HG03432 (cell line): ENCODE data around the gene NEK4.

ENCODE experiments used
- ATAC-seq: cut with Tn5 transposase; IDR thresholded peaks from one replicate; pipeline ENCODE4 v1.9.1; 2021; ENCODE audit warnings: mild to moderate bottlenecking, moderate library complexity; ENCODE audit not compliant: unreplicated experiment

Gene NEK4

GRCh38 chr3:52705438-52705687 is 65.4 kb downstream of the NEK4 start:
- ATAC-seq: no peak

- ATAC-seq: peak; percentile 1
Observed at GRCh38 chr3:52704611-52705437, 65.9 kb downstream of the NEK4 start.

GRCh38 chr3:52703341-52703740 is 67.4 kb downstream of the NEK4 start:
- ATAC-seq: no peak

- ATAC-seq: no peak
Observed at GRCh38 chr3:52697632-52697965, 73.1 kb downstream of the NEK4 start.

GRCh38 chr3:52696830-52697631 is 73.7 kb downstream of the NEK4 start:
- no peak for ATAC-seq

- ATAC-seq: no peak
Observed at GRCh38 chr3:52695798-52696671, 74.7 kb downstream of the NEK4 start.

GRCh38 chr3:52694528-52695189 is 76.1 kb downstream of the NEK4 start:
- no peak for ATAC-seq

GRCh38 chr3:52693071-52693470 is 77.7 kb downstream of the NEK4 start:
- ATAC-seq: no peak

- no peak for ATAC-seq
Observed at GRCh38 chr3:52690560-52690959, 80.2 kb downstream of the NEK4 start.

GRCh38 chr3:52689151-52689550 is 81.6 kb downstream of the NEK4 start:
- no peak for ATAC-seq

- ATAC-seq: no peak
Observed at GRCh38 chr3:52688266-52688665, 82.5 kb downstream of the NEK4 start.

- ATAC-seq: peak; percentile 82
Observed at GRCh38 chr3:52685709-52686691, 84.7 kb downstream of the NEK4 start, which contains the start of the genes GNL3 and PBRM1. TSS of gene GNL3 (plus strand) at chr3:52686032. CDS start at chr3:52686093, 61 bp downstream. TSS of gene PBRM1 (minus strand) at chr3:52685913.

- ATAC-seq: peak; percentile 86
Observed at GRCh38 chr3:52685285-52685708, 85.4 kb downstream of the NEK4 start.

- no peak for ATAC-seq
Observed at GRCh38 chr3:52684184-52684583, 86.6 kb downstream of the NEK4 start.

GRCh38 chr3:52683611-52684010 is 87.1 kb downstream of the NEK4 start:
- ATAC-seq: no peak

- ATAC-seq: no peak
Observed at GRCh38 chr3:52682016-52682415, 88.7 kb downstream of the NEK4 start.

GRCh38 chr3:52681596-52681995 is 89.1 kb downstream of the NEK4 start:
- no peak for ATAC-seq

- no peak for ATAC-seq
Observed at GRCh38 chr3:52679811-52680210, 90.9 kb downstream of the NEK4 start.

GRCh38 chr3:52679199-52679538 is 91.6 kb downstream of the NEK4 start:
- ATAC-seq: no peak
